Dedifferentiated amniotic fluid mesenchymal stem cell (primary cell): ENCODE data around the gene MINPP1.
A peak's percentile ranks its signal among the peaks of the same experiment; 100 is the strongest.
"Not testable (repeated sequence)": the region's sequence is repeated elsewhere in the genome, so short reads cannot be mapped to it uniquely, and the experiment has no call there.

Experiments used
- DNase-seq: peaks from one replicate; pipeline ENCODE4 v3.0.0-alpha.2; 2016; ENCODE audit errors: extremely low spot score

MINPP1 gene, protein sequence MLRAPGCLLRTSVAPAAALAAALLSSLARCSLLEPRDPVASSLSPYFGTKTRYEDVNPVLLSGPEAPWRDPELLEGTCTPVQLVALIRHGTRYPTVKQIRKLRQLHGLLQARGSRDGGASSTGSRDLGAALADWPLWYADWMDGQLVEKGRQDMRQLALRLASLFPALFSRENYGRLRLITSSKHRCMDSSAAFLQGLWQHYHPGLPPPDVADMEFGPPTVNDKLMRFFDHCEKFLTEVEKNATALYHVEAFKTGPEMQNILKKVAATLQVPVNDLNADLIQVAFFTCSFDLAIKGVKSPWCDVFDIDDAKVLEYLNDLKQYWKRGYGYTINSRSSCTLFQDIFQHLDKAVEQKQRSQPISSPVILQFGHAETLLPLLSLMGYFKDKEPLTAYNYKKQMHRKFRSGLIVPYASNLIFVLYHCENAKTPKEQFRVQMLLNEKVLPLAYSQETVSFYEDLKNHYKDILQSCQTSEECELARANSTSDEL

DNA sequence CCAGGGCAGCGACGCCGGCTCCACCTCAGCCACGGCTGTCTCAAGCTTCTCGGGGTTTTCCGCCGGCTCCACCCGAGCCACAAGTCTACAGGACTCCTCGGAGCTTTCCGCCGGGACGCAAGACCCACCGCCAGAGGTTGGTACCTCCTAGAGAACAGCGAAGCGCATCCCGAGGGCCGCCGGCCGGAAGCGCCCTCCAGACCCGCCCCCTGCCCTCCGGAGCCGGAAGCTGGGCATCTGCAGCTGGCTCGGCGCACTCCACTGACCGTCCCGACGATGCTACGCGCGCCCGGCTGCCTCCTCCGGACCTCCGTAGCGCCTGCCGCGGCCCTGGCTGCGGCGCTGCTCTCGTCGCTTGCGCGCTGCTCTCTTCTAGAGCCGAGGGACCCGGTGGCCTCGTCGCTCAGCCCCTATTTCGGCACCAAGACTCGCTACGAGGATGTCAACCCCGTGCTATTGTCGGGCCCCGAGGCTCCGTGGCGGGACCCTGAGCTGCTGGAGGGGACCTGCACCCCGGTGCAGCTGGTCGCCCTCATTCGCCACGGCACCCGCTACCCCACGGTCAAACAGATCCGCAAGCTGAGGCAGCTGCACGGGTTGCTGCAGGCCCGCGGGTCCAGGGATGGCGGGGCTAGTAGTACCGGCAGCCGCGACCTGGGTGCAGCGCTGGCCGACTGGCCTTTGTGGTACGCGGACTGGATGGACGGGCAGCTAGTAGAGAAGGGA, at the start of gene MINPP1:
TSS of gene MINPP1 (plus strand) at position 254 of the 726 bp plus-strand sequence. CDS start at position 277, 23 bp downstream.
- DNase-seq: peak; percentile 77

DNA sequence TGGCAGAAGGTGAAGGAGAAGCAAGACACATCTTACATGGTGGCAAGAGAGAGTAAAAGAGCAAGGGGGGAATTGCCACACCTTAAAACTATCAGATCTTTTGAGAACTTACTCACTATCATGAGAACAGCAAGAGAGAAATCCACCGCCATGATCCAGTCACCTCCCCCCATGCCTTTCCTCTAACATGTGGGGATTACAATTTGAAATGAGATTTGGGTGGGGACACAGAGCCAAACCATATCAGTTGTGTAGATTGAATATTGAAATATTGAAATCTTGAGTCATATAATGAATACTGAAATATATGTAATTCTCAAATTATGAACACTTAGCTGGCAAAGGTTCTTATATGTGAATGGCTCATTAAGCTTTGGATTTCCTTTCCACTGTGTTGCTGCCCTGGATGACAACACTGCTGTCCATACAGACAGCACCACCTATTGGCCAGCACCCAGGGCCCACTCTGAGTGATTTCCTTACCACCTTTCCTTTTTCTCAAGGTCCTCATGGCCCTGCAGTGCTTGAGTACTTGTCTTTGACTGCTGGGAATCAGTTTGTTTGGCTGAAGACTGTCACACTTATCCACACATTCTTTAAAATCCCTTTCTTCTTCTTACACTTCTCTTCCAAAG, 48.0 kb upstream of the MINPP1 start:
- DNase-seq: not testable (repeated sequence)

DNA sequence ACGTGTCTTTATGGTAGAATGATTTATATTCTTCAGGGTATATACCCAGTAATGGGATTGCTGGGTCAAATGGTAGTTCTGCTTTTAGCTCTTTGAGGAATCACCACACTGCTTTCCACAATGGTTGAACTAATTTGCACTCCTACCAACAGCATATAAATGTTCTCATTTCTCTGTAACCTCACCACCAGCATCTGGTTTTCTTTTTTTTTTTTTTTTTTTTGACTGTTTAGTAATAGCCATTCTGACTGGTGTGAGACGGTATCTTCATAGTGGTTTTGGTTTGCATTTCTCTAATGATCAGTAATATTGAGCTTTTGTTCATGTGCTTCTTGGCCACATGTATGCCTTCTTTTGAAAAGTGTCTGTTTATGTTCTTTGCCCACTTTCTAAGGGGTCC, 42.9 kb upstream of the MINPP1 start:
- not testable (repeated sequence) for DNase-seq

DNA sequence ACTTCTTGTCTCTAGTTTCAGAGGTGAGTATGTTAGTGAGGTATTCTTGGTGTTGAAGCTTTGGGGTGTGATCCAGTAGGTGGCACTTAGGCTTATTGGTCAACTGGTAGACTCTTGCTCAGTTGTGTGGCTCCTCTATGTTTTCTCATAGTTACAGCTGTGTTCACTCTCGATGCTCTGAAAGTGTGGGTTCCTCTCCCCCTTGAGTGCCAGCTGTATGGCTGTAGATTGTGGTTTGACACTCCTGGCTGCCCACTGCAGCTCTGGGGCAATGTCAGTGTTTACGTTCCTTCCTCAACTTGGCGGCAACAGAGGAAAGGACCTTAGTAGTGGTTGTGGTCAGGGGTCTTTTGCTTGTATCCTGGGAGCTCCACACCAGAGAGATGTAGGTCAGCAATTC, 37.8 kb upstream of the MINPP1 start:
- not testable (repeated sequence) for DNase-seq

DNA sequence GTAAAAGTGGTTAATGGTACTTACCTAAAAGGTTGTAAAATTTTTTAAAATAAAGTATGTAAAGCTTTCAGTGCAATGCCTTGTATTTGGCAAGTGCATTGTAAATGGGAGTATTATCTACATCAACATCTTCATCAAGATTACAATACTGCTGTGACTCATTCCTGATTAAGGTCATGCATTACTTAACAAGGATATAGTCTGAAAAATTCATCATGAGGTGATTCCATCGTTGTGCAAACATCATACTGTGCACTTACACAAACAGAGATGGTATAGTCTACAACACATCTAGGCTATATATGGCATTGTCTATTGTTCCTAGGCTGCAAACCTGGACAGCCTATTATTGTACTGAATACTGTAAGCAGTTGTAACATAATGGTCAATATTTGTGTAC, 16.0 kb upstream of the MINPP1 start:
- DNase-seq: not testable (repeated sequence)

DNA sequence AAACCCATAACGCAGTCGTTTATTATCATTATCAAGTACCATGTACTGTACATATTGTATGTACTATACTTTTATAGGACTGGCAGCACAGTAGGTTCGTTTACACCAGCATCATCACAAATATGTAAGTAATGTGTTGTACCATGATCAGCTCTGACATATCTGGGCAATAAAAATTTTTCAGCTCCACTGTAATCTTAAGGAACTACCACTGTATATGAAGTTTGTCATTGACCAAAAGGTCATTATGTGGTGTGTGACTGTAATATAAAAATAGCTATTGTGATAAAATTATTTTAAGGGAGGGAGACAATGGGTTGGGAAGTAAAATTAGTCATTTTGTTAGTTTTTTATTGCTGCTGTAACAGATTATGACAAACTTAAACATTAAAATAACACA, 14.4 kb upstream of the MINPP1 start:
- not testable (repeated sequence) for DNase-seq

DNA sequence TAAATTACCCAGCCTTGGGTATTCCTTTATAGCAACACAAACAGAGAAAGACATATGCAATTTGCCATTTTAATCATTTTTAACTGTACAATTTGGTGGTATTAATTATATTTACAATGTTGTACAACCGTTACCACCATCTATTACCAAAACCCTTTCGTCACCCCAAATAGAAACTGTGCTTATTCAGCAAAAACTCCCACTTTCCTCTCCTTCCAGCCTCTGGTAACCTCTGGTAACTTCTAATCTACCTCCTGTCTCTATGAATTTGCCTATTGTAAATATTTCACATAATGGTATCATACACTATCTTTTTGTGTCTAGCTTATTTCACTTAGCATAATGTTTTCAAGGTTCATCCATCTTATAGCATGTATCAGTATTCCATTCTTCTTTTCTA, 12.2 kb upstream of the MINPP1 start:
- peak; percentile 9 for DNase-seq

DNA sequence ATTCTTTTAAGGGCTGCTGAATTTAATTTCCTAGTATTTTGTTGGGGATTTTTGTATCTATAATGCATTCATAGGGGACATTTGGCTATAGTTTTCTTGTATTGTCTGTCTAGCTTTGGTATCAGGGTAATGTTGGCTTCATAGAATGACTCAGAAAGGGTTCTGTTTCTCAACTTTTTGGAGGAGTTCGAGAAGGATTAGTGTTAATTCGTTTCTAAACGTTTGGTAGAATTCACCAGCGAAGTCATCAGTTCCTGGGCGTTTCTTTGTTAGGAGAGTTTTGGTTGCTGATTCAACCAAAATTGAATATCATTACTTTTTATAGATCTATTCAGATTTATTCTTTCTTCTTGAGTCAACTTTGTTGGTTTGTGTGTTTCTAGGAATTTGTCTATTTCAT, 9.2 kb upstream of the MINPP1 start:
- not testable (repeated sequence) for DNase-seq

DNA sequence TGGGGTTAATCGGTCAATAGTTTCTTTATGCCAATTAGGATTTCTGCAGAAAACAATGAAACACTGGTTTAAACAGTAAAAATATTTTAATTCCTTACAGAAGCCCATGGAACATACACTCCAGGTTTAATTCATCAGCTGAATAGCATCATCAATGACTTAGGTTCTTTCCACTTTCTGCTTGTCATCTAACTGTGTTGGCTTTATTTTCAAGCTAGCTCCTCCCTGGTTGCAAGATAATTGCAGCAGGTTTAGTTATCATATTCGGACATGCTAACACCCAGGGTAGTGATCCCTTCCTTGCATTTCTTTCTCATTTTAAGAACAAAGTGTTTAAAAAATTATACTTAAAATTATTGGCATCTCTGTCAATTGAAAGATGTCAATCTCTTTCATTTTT, 7.3 kb upstream of the MINPP1 start:
- peak; percentile 4 for DNase-seq

DNA sequence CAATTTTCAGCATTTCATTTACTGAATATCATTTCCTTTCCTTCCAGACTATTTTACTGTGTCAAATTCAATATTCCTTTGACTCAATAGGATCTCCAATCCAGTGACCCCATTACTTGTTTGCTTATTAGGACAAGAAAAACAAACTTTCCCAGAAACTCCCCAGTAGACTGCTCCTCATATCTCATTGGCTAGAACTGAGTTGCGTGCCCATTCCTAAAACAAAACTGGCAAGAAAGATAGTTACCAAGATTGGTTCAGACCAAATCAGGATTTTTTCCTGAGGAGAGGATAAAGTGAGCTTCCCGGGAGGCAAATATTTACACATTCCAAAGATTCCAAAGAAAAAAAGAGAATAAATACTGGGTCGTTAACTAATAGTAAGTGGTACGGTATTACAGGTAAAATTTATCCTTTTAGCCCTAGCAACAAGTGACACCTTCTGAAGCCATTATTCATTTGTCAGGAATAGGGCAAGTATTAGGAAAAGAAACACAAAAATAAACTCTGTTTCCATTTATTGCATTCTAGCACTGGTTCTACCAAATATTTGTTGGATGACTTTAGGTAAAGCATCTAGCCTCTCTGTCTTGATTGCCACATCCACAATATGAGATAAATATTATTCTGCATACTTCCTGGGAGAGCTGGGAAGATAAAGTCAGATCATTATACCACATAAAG, 6.4 kb upstream of the MINPP1 start:
- DNase-seq: peak; percentile 14

DNA sequence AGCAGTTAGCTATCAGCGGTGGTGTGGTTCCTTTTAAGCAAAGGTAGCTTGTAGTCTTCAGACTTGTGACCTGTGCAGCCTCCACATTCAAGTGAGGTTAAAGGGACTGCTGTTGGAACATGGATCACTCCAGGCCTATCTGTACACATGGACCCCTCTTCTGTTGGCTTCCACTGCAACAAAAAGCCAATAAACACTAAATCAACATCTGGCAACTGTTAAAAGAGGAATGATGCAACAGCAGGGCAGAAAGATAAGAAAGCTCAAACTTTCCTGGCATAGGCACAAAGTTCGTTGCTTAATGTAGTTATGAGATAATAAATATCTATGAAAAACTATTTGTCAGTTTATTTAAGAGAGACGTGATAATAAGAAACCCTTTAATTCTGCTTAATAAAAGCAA, 4.0 kb upstream of the MINPP1 start:
- DNase-seq: peak; percentile 10

DNA sequence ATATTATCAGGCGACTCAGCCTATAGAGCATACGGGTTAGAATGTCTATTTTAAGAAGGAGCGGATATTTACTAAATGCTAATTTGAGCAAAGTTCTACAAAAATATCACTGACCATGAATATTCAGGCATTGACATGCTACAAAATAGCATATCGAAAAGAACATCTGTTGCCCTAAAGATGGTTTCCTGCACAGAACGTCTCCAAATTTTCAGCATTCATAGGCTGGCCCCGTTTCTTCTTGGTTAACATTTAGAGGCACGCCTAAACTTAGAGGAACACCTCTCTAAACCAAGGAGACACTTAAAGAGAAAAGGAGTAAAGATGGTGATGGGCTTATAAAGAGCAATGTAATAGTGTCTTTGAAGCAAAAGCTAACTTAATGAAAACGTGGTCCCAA, 1.3 kb upstream of the MINPP1 start:
- DNase-seq: no peak

DNA sequence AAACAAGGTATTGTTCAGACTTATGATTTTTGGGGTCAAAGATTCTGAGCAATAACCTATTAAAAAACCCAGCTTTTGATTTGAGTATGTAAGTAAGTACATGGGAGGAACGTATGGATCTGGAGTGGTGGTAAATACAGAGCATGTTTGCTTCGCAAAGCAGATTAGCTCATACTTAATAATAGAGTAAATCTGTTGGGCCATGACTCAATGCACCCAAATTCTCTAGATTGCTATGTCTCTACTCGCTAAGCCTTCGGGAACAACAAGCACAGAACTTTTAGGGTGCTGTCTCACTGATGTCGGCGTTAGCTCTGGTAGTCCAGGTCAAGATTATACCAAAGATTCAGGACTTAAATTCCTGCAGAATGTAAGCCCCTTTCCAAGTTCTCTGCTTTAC, 807 bp upstream of the MINPP1 start:
- DNase-seq: no peak

DNA sequence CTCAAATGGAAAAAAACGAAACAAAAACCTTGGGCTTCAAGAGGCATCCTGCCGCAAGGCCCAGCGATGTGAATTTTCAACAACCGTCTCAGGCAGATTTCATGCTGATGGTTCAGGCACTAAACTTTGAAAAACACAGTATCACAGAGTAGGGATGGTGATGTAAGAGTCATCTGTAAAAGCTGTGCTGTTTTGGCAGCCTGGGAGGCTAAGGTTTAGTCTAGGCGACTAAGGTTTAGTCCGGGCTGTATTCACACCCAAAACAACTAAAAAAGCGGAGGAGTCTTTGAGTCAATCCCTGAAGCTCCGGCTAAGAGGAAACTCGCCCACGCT, 420 bp upstream of the MINPP1 start:
- no peak for DNase-seq

DNA sequence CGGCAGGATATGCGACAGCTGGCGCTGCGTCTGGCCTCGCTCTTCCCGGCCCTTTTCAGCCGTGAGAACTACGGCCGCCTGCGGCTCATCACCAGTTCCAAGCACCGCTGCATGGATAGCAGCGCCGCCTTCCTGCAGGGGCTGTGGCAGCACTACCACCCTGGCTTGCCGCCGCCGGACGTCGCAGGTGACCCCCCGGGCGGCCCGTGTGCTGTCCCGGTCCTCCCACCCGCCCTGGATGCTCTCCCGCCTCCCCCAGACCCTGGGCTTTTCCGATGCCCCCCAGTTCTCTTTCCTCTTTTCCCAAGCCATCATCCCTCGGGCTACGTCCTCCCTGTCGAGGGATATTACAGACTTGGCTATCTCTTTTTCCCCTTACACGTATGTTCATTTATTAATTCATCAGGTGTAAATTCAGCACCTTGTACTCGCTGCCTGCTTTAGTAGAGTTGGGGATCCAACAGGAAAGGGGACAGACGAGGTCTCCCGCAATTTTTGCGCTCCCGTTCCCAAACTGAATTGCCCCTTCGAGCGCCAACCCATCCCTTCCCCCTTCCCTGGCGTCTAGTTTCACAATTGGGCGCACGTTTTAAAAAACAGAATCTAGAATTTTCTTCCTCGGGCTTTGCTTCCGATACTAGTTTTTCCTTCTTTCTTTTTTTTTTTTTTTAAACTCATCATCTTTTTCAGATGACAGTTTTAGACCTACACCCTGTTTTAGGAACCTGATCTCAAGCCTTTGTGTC, 846 bp downstream of the MINPP1 start:
- peak; percentile 22 for DNase-seq

DNA sequence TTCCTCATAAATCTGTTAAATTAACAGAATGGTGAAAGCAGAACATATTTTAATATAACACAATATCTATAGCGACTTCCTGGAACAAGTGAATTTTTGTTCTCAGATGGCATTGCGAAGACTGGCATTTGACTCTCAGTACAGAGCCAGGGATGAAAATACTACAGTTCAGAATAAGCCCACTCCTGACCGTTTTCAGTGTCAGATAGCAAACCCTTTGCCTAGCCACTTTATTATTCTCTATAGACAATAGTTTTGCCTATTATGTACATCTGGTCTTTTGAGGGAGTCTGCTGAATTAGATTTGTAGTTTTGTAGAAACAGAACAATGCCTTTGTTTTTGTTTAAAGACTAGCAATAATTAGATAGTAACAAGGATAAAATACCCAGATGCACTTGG, 2.3 kb downstream of the MINPP1 start:
- no peak for DNase-seq

DNA sequence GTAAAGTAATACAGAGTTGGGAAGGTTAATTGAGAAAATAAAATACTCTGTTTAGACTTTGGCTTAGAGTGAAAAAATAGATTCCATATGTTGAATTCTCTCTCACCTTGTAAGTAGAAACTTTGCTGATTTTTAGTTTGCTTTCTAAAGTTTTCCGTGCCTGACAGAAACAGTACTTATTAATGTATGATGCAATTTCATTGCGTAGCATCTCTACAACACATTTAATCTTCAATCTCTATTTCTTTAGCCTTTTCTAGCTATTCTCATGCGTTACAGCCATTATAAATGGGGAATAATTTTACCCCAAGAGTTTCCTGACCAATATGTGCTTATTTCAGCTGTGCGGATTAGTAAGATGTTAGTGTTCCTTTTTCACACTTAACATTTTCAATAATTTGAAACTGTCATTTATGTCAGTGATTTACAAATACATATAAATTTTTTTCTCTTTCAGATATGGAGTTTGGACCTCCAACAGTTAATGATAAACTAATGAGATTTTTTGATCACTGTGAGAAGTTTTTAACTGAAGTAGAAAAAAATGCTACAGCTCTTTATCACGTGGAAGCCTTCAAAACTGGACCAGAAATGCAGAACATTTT, 3.3 kb downstream of the MINPP1 start:
- DNase-seq: no peak

DNA sequence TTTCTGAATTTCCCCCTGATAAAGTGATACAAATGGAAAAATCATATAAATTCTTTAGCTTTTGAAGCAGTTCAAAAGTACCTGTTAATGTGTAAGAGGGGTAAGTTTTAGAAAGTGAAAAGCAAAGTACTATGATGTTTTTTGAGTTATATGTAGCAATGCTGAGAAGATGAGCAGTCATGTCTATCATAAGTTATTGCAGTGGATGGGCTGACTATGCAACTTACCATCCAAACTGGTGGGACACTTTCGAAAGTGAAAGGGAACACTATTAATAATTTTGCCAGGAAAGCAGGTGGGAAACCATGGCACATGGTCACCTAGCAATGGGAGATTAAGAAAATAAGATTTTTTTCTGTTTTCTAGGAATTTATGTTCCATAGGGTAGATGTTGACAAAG, 4.1 kb downstream of the MINPP1 start:
- DNase-seq: no peak

DNA sequence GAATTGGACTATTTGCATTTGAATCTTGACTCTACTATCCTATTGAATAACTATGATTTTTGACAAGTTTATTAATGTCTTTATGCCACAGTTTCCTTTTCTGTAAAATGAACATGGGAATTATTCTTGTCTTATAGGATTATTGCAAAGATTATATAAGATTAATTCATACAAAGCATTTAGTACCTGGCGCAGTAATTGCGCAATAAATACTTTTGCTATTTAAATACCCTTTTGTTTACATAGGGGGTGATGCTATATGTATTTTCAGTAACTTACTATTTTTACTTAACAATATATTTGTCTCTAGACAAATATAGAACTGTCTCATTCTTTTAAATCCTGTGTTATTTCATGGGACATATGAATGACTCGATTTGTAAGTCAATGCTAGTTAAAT, 5.3 kb downstream of the MINPP1 start:
- DNase-seq: no peak

DNA sequence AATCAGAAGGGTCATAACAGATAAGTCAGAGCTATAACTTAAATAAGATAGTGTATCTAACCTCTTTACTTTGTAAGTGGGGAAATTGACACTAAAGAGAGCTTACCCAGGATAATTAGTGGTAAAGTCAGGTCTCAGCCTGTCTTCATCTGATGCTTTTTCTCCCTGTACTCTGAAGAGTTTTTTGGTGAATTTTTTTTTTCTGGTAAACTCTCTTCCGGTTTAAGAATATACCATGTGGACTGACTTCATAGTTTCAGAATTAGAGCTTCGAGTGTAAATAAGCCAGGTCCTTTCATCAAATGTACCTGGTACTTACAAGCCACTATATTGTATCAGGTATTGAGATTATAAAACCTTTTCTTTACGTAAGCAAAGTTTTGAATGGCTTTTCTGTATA, 6.8 kb downstream of the MINPP1 start:
- no peak for DNase-seq

DNA sequence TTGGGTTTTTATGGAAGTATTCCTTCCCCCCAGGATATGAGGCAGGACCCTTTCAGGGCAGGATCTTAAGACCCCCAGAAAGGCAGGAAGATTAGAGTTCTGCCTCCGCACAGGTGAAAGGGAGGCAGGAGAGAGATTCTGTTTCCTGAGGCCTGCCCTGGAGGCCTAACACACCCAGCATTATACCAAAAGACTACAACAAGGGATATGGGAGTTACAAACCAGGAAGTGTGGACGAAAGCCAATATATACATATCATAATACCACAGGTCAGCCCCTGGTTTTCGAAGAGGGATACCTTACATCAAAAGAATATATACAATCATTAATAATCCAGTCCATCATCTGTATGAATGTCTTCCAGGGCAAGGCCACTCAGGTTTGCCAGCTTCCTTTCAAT, 14.2 kb downstream of the MINPP1 start:
- no peak for DNase-seq
